Osteocyte (in vitro differentiated cells): ENCODE data around the gene SPATA4. TPM values are rescaled to one million over a fixed set of nuclear protein-coding genes. Genes with fewer than 3 reads are reported as not detected.

Experiments
- DNase-seq: peaks from one replicate; pipeline ENCODE4 v3.0.0; 2021; ENCODE audit warnings: mixed read lengths; ENCODE audit not compliant: unreplicated experiment; ENCODE audit errors: extremely low spot score
- H3K27ac Mint-ChIP-seq: one replicate; pipeline ENCODE4 v1.8.0; 2021; ENCODE audit warnings: mild to moderate bottlenecking, mixed read lengths; ENCODE audit not compliant: unreplicated experiment
- H3K27me3 Mint-ChIP-seq: one replicate; pipeline ENCODE4 v1.8.0; 2021; ENCODE audit warnings: mixed read lengths; ENCODE audit not compliant: unreplicated experiment
- H3K36me3 Mint-ChIP-seq: one replicate; pipeline ENCODE4 v1.8.0; 2021; ENCODE audit warnings: mixed read lengths; ENCODE audit not compliant: unreplicated experiment
- H3K4me1 Mint-ChIP-seq: one replicate; pipeline ENCODE4 v1.8.0; 2021; ENCODE audit warnings: mixed read lengths; ENCODE audit not compliant: unreplicated experiment
- H3K4me3 Mint-ChIP-seq: one replicate; pipeline ENCODE4 v1.8.0; 2021; ENCODE audit warnings: mild to moderate bottlenecking, moderate library complexity, mixed read lengths; ENCODE audit not compliant: unreplicated experiment
- H3K9me3 Mint-ChIP-seq: one replicate; pipeline ENCODE4 v1.8.0; 2021; ENCODE audit warnings: mixed read lengths; ENCODE audit not compliant: unreplicated experiment
- total RNA-seq: library from RNA; stranded (reverse); gene quantifications from 2 replicates; pipeline ENCODE4 v1.2.1, GENCODE V29; 2021
- TF ChIP-seq, protein P1 (sequence below): fragments of 200-600 bp; sonication (generic); IDR thresholded peaks from 2 replicates; pipeline ENCODE4 v1.5.0; 2021; ENCODE audit warnings: antibody characterized with exemption, mild to moderate bottlenecking, moderate library complexity

SPATA4 gene
- total RNA-seq, 1 donor from 2014 or later, result not detected

DNA sequence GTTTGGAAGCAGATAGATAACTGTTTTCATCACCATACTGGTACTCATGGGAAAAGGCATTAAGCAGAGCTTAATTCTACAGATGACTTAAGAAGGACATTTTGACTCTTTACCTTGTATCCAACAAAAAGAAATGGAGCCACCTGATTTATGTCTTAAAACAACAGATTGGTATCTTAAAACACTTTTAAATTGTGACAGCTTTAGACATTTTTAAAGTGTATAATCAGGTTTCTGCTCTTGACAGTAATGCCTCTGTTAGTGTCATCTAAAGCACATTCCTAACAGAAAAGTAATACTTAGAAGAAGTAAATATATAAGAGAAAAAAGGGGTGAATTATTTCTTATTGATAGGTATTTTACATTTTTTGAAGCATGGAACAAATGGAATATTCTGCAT, 55.9 kb downstream of the SPATA4 start:
- Mint-ChIP-seq H3K27ac (no peak overlapping the region), H3K9me3 (no peaks in the 10 kb centered on the region), H3K27me3 (no peaks in the 10 kb centered on the region), H3K36me3 (no peaks in the 10 kb centered on the region), H3K4me3 (no peak overlapping the region), H3K4me1 (peaks cover 2% of the 10 kb centered on the region)
- TF ChIP-seq, protein P1, sequence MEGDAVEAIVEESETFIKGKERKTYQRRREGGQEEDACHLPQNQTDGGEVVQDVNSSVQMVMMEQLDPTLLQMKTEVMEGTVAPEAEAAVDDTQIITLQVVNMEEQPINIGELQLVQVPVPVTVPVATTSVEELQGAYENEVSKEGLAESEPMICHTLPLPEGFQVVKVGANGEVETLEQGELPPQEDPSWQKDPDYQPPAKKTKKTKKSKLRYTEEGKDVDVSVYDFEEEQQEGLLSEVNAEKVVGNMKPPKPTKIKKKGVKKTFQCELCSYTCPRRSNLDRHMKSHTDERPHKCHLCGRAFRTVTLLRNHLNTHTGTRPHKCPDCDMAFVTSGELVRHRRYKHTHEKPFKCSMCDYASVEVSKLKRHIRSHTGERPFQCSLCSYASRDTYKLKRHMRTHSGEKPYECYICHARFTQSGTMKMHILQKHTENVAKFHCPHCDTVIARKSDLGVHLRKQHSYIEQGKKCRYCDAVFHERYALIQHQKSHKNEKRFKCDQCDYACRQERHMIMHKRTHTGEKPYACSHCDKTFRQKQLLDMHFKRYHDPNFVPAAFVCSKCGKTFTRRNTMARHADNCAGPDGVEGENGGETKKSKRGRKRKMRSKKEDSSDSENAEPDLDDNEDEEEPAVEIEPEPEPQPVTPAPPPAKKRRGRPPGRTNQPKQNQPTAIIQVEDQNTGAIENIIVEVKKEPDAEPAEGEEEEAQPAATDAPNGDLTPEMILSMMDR, result no peak
- no peak for DNase-seq

DNA sequence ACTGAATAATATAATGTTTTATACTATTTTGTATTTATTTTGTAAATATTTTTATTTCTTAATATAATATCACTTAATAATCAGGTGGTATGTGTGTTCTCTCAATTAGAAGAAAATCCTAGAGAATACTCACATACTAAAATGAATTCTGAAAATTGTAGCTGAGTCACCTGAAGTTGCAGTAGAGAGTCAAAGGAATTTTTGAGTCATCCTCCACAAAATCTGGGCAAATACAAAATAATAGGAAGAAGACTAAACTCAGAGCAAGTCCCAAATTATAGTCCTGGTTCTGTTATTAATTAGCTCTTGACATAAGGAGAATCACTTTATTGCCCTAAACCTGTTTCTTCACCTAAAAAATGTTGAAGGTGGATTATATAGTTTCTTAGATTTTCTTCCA, 57.8 kb downstream of the SPATA4 start:
- H3K27ac Mint-ChIP-seq, result no peak overlapping the region
- no peaks in the 10 kb centered on the region for H3K36me3 Mint-ChIP-seq
- no peak overlapping the region for H3K4me3 Mint-ChIP-seq
- no peaks in the 10 kb centered on the region for H3K9me3 Mint-ChIP-seq
- TF ChIP-seq, protein P1, result no peak
- no peak for DNase-seq
- H3K27me3 Mint-ChIP-seq, result no peaks in the 10 kb centered on the region
- peaks cover 2% of the 10 kb centered on the region for H3K4me1 Mint-ChIP-seq

DNA sequence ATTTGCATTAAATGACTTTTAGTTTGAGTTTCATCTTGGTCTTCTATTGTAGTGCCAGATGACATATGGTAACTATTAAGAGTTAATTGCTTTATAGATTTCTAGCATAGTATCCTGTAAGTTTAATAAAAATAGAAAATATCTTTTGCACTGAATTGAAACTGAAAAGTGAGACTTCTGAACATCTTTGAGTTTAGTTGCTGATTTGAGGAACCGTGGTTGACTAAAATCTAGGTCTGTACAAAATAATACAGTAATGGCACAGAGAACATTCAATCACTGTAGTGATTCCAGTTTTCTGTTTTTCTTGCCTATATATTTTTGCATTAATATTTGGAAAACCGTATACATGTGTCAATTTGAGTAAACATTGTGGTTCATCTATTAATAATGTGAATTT, 60.7 kb downstream of the SPATA4 start:
- H3K4me1 Mint-ChIP-seq, result no peaks in the 10 kb centered on the region
- H3K27me3 Mint-ChIP-seq, result no peaks in the 10 kb centered on the region
- H3K27ac Mint-ChIP-seq, result no peak overlapping the region
- H3K4me3 Mint-ChIP-seq, result no peak overlapping the region
- H3K36me3 Mint-ChIP-seq, result no peaks in the 10 kb centered on the region
- no peaks in the 10 kb centered on the region for H3K9me3 Mint-ChIP-seq
- TF ChIP-seq, protein P1, result no peak
- no peak for DNase-seq

Other genes starting within 250 kb of the SPATA4 start
- gene WDR17, start 129.7 kb downstream of the SPATA4 start, total RNA-seq, result 0.44 and 0.67 TPM in 2 replicates
- gene ASB5, start 73.6 kb upstream of the SPATA4 start, total RNA-seq, result 0.32 TPM in 1 of 2 replicates, not detected in the other
- 118 and 128 TPM in 2 replicates for gene SPCS3, start 124.4 kb upstream of the SPATA4 start, total RNA-seq